GM21576 (cell line): ENCODE data around the gene ABR.
"Not testable (repeated sequence)": the region's sequence is repeated elsewhere in the genome, so short reads cannot be mapped to it uniquely, and the experiment has no call there.

ENCODE experiments used
- ATAC-seq: cut with Tn5 transposase; IDR thresholded peaks from one replicate; pipeline ENCODE4 v1.9.1; 2021; ENCODE audit warnings: mild to moderate bottlenecking, moderate library complexity; ENCODE audit not compliant: unreplicated experiment

ABR gene

DNA sequence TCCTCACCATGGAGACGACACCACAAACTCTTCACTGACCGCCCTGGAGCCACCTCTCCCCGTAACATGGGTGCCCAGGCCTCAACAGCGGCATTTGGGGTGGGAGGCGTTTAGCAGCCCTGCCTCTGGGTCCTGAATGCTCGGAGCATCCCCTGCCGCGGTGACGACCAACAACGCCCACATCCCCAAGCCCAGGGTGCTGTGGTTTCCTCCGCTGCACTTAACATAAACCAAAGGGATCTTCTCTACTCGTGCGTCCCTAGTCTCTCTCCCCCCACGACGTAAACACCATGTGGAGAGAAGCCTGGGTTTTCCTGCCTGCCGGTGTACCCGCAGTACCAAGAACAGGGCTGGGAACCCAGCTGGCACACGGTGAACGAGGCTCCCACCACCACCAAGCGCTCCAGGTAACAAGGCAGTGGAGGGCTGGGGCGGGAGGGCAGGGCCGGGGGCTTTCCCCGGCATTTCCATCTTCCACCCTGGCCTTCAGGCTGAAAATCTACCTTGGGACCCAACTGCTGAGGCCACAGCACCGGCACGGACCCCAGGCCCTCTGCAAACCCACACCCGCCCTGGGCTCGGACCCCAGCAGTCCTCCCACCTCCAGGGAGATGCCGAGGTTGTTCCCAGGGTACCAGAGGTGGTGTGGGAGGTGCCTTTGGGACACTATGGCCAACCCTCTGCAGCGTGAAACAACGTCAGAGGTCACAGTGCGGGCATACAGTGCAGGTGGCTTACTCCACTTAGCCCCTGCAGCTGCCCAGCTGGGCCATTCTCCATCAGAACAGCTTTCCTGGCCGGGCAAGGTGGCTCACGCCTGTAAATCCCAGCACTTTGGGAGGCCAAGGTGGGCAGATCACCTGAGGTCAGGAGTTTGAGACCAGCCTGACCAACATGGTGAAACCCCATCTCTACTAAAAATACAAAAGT lies 128.5 kb downstream of the ABR start:
- ATAC-seq: no peak

DNA sequence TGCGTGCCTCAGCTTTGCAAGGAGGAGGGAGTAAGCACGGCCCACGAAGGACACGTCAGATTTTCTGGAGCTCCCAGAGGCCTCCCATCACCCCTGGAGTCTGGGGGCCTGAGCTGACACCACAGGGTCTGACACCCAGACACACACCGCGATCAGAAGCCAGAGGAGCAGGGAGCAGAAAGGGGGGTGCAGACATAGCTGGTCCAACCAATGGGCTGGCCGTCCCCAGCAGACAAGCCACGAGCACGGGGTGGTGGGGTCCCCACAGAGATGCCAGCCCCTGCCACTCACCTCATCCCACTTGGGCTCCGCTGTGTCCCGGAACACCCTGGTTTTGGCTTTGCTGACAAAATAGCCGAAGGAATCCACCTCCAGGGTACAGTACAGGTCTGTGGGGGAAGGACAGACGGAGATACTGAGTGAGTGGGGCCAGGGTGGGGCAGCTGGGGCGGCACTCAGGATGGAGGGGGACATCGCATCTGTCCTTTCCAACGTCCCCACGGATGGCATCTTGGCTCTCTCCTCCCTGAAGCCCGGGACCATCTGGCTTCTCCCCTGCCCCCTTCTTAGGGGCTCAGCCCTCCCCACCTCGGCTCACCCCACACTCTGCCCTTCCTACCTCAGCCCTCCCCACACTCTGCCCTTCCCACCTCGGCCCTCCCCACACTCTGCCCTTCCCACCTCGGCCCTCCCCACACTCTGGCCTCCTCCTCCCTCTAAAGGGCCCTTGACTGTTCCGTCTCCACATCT lies 129.4 kb downstream of the ABR start:
- ATAC-seq: no peak

DNA sequence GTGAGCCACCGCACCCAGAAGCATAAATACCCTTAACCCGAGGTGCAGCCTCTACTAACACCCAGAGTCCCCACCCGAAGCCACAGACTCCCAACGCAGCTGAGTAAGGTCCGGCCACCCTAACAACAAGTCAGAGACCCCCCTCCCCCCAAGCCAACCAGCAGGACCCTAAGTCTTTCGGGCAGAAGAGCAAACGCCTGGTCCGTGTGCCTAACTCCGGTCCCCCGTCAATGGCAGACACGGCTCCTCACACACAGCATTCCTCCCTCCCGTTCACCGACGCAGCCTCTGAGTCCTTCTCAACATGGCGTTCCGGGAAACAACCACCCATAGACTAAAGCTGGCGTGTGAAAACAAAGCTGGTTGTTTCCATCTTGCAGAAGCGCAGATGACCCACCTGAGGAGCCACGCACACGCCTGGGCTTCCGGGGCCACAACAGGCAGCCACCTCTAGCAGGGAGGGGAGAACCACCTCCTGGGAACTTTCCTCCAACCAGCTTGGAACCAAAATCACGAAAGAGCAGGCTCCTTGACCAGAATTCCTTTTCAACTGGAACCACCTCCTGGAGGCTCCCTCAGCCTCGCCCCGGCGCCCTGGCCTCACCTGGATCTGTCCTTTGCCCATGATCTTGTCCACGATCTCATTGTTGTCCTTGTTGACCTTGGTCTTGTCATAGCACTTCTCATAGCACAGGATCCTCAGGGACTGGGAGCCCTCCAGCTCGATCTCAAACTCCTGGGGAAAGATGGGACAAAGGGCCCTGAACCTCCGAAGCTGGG lies 130.1 kb downstream of the ABR start:
- no peak for ATAC-seq

DNA sequence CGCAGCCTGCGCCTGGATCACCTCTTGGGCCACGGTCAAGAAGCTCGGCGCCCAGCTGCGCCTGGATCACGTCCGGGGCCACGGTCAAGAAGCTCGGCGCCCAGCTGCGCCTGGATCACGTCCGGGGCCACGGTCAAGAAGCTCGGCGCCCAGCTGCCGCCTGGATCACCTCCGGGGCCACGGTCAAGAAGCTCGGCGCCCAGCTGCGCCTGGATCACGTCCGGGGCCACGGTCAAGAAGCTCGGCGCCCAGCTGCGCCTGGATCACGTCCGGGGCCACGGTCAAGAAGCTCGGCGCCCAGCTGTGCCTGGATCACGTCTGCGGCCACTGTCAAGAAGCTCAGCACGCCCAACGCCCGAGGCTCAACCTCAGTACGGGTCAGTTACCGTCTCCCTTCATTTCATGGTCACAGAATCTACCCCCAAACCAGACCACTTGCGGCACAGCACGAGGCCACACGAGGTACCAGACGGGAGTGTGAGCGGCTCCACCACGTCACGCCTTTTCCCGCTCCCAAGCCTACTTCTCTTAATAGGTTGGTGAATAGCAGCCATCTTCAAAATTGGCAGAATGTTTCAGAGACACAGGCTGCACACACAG lies 131.2 kb downstream of the ABR start:
- not testable (repeated sequence) for ATAC-seq

DNA sequence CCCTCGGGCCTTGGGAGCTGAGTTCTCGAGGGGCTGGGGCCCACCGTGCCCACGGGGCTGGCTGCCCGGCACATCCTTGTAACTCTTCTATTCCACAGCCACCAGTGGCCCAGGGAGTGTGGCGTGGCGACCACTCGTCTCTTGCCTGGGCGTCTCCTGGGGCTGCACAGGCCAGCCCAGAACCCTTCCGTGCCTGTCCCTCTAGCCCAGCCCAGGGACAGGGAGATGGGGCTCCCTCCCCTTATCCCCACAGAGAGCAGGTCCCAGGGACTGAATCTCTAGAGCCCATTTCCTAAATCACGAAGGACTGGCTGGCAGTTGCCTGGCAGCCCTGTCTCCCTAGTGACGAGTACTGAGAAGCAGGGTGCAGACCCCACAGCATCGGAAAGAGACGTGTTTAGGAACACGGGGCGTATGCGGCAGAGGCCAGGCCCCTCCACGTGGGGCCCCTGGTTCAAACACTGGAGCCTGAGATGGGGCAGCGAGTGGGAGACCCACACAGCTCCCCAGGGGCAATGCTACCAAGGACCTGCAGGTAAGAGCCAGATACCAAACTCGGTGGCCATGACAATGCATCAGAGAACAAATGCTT lies 131.8 kb downstream of the ABR start:
- no peak for ATAC-seq

DNA sequence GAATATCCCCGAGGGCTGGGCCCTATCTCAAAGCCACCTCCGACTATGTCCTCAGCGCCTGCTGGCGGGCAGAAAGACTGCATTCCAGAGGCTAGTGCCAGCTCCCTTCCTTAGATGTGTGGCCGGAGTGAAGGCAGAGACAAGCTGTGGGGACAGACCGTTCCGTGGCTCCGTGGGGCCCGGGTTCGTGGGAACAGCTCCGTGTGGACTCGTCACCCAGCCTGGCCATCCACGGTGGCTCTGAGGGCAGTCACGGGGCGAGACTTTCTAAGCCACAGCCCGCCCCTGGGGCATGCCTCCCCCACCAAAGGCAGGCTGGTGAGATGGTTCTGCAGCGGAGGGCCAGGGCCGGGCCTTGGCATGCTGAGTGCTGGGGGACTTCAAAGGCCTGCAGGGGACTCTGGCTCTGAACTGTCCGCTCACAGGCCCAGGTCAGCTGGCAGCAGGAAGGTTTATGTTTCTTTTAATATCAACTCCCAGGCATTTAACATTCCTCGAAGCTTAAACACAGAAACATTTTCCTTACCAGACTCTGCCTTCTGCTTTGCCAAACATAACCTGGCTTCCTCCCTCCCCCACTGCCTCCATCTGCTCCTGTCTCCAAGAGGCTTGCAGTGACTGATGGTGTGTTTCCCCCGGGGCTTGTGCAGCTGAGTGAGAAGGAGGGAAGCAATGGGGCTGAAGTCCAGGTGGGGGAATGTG lies 132.5 kb downstream of the ABR start:
- no peak for ATAC-seq

DNA sequence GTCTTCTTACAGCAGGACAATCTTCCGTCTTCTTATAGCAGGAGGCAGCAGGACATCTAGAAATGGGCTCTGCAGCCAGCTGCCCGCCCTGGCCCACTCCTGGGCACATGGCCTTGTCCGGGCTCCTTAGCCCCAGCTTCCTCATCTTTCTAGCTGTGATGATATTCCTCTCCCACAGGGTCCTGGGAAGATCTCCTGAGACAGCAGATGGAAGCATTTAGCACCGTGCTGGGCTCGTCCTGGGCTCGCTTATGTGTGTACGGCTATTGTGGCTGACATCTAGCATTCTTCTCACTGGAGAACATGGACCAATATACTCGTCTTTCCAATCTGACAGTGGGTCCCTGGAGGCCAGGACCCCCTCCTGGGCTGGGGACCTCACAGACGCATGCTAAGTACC lies 134.3 kb downstream of the ABR start:
- no peak for ATAC-seq

DNA sequence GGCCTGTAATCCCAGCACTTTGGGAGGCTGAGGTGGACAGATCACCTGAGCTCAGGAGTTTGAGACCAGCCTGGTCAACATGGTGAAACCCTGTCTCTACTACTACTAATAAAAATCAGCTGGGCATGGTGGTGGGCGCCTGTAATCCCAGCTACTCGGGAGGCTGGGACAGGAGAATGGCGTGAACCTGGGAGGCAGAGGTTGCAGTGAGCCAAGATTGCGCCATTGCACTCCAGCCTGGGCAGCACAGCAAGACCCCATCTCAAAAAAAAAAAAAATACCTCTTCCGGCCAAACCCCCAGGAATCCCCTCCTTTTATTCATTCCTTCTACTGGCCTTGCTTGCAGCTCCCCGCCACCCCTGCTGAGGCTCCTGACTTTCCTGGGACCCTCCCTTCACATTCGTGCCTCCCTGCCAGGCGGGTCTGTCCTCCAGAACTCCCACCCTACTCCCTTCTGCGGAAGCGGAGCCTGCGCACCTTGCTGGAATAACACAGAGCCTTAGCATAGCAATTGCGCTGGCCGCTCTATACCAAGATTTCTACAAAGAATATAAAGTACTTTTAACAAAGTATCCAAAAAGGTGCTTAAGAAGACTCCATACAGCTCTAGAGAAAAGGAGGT lies 135.3 kb downstream of the ABR start:
- not testable (repeated sequence) for ATAC-seq

DNA sequence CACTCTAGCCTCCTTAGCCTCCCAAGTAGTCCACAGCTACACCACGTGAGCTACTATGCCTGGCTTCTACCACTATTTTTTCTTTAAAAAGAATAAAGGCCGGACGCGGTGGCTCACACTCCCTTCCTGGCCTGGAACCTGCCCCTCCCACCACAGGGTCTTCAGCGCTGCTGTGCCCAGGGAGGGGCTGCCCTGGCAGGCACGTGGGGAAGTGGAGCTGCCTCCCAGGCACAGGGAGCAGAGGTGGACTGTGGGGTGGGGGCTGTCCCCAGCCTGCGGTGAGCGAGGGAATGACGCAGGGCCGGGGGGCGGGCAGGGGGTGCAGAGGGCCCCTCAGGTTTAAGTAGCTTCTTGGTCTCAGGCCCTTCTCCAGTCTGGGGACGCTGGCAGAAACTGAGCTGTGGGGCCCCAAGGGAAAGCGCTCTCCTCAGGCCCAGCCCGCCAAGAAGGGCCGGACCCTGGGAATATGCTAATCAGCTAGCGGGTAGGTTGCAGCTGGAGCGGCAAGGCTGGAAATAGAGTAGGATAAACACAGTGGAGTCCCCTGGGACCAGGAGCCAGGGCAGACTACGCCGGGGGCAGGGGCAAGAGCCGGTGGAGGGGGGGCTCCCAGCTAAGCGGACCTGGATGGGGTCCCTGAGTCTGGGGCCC lies 136.1 kb downstream of the ABR start:
- ATAC-seq: no peak

DNA sequence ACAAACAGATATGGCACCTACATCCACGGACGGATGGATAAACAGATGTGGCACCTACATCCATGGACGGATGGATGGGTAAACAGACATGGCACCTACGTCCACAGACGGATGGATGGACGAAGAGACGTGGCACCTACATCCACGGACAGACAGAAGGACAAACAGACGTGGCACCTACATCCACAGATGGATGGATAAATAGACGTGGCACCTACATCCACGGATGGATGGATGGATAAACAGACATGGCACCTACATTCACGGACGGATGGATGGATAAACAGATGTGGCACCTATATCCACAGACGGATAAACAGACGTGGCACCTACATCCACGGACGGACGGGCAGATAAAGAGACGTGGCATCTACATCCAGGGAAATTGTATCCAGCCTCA lies 137.3 kb downstream of the ABR start:
- ATAC-seq: no peak

DNA sequence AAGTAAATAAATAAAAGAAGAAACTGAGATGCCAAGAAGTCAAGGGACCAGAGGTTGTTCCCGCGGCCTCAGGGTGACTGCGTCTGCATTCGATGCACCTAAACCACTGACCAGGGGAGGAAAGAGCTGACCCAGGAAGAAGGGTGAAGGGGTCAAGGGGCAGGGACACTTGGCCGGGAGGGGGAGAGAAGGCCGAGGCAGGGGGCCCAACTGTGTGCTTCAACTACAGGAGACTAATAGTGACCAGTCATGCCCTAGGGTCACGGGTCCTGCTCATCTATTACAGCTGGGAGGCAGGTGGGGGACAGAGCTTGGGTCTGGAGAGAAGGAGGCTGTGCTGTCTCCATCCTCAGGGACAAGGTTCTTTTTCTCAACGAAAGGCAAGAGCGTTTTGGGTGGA lies 138.0 kb downstream of the ABR start:
- no peak for ATAC-seq

DNA sequence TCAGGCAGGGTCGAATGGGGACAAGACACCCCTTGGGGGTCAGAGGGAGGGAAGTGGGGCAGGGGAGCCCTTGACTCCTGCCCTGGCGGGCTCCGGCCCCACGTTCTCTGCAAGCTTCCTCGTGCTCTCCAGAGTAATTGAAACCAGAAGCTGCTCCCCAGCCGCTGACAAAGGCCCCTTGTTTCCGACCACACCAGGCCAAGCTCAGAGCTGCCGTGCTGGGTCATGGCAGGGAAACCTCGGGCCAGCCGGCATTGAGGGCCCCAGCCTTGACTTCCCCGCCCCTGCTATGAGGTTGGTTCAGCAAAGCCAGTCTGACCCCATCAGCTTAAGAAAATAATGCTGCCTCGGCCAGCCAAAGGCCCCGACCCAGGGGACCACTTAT lies 139.6 kb downstream of the ABR start:
- no peak for ATAC-seq

DNA sequence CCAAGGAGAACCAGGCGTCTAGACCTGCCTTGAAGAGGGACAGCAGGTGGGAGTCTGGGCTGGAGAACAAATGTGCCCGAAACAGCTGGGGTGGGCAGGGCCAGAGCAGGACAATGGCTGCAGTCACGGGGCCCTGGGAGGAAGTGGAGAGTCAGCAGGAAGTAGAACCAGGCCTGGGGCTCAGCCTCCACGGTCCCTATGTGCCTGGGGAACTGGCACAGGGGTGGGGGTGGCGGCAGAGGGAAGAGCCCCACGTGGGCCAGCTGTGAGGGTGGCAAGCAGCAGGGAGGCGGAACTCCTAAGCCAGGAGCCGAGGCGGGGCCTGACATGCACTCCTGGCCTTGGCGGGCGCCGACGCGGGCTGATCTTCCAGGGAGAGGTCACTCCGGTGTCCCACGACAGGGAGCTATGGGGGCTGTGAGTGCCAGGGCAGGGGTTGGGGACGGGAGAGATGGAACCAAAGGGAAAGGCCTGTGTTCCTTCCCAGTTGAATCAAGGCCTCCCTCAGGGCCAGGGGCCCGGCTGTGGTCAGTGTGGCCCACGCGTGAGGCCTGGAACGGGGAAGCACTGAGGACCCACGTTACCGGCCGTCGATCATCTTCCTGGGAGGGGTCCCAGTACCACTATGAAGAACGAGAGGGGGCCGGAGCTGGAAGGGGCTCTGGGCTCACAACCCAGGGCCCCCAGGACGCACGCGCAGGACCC lies 140.1 kb downstream of the ABR start:
- no peak for ATAC-seq

DNA sequence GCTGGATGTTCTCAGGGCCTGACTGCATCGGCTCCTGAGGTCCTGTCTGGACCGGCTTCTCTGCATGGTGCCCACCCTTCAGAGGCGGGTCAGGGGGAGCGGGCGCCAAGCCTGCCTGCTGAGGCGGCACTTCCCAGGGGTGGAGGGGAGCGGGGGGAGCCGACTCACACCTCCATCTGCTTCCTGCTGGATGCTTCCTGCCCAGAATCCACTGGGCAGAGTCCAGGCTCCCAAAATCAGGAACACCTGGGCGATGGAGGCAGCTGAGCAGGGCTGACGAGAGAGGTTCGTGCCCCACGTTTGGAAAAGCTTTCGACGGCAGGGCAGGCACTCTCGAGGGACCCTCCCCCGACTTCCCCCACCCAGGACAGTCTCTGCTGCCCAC lies 140.7 kb downstream of the ABR start:
- no peak for ATAC-seq

DNA sequence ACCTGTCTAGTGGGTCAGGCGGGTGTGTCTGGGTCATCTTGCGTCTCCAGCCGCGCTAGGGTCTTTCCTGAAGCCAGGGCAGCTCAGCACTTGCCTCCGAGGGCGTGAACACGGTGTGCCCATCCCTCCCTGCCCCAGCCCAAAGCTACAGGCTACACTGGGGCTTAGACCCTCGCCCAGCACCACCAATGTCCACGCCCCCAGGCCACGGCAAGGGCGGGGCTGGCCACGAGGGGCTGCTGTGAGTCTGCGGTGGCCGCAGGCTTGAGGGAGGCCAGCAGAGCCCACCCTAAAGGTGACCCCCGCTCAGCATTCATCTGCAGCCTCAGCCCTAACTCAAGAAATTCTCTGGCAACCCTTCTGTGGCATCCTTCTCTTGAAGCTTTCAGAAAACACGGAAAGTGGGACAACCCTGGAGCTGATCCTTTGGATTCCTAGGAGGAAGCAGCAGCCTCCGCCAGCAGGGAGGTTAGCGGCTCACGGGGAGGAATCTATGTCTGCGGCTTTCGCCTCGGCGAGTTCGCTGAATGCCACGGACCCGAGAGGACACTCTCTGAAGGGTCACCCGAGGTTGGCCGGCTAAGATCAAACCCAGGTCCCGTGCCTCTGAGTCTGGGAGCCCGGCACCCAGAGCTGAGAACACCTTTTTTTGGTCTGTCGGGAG lies 141.2 kb downstream of the ABR start:
- no peak for ATAC-seq

DNA sequence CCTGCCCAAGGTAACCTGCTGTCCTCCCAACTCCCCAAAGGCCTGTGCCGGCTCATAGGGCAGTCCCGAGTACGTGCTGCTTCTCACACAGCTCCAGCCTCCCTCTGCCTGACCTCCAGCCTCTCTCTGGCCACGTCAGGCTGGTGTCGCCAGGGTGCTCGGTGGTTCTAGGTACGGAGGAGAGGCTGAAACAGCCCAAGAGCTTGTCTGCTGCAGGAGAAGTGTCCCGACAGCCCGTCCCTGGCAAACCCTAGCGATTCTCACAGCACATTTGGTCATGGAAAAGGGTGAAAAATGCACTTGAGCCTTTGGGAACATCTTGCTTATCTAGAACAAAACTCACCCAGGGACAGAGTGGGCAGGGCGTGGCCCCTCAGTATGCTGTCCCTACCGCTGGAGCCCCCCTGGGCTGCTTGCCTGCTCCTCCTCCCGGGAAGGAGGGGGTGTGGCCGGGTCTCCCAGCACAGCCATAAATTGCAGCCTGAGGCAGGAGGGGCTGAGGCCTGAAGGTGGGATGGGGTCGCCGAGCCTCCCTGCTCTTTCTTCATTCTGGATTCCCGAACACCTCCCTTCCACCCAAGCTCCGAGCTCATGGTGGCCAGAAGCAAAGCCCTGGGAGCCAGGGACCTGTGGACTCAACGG lies 142.4 kb downstream of the ABR start:
- no peak for ATAC-seq

DNA sequence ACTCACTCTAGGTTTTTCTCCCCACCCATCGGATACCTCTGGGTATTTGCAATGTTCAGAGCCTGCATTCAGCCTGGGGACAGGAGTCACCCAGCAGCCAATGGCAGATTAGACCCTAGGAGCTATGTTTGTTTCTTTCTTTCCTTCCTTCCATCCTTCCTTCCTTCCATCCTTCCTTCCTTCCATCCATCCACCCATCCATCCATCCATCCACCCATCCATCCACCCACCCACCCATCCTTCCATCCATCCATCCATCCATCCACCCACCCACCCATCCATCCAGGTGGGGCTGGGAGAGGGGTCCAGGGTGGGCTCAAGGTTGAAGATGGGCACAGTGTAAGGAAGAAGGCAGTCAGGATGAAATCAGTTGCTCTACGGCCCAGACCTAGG lies 142.9 kb downstream of the ABR start:
- ATAC-seq: no peak
